A549 (cell line): ENCODE measurements around the gene RAMACL.

Experiments
- BHLHE40 ChIP-seq: IDR thresholded peaks from 2 replicates; pipeline ENCODE4 v1.6.1; 2012; ENCODE audit warnings: low read depth, low read length, inconsistent platforms
- CEBPB ChIP-seq, 2 experiments: fragments of >200 bp in 1 of 2; sonication (Bioruptor Twin) in 1 of 2; formaldehyde crosslinking in 1 of 2; IDR thresholded peaks; 2 replicates each; pipeline ENCODE4 v1.6.1; 2012 to 2016
- CHD2 ChIP-seq: fragments of 150-350 bp; IDR thresholded peaks from 2 replicates; pipeline ENCODE4 v1.6.1; 2014; ENCODE audit warnings: low read length; ENCODE audit not compliant: partially characterized antibody
- CTCF ChIP-seq: fragments of >200 bp; sonication (Bioruptor Twin); formaldehyde crosslinking; IDR thresholded peaks from 3 replicates; pipeline ENCODE4 v1.5.1; 2016
- EP300 ChIP-seq, 2 experiments: fragments of >200 bp; sonication (Bioruptor Twin); formaldehyde crosslinking; IDR thresholded peaks; 2 replicates in 1 of 2; 3 replicates in 1 of 2; pipeline ENCODE4 v1.6.1; 2016 to 2017
- FOSL2 ChIP-seq, 2 experiments: fragments of 450-650 bp in 1 of 2; fragments of >200 bp in 1 of 2; sonication (Bioruptor Twin) in 1 of 2; formaldehyde crosslinking; IDR thresholded peaks; 2 replicates each; pipeline versions ENCODE4 v1.5.0 to v1.6.1; 2016 to 2020; ENCODE audit warnings: mild to moderate bottlenecking in 1 of 2, moderate library complexity in 1 of 2
- HOXA7 ChIP-seq: fragments of 250-450 bp; sonication (Bioruptor Pico); IDR thresholded peaks from 2 replicates; pipeline ENCODE4 v1.5.0; 2020; ENCODE audit warnings: mild to moderate bottlenecking, moderate library complexity
- JUN ChIP-seq, 2 experiments: fragments of >200 bp; sonication (Bioruptor Twin); formaldehyde crosslinking; IDR thresholded peaks; 2 replicates in 1 of 2; 3 replicates in 1 of 2; pipeline ENCODE4 v1.6.1; 2016 to 2017
- KDM1A ChIP-seq: fragments of 200-600 bp; sonication (generic); IDR thresholded peaks from 2 replicates; pipeline ENCODE4 v1.6.1; 2016; ENCODE audit warnings: low read depth, mild to moderate bottlenecking
- MAX ChIP-seq: IDR thresholded peaks from 2 replicates; pipeline ENCODE4 v1.6.1; 2012
- PBX3 ChIP-seq: IDR thresholded peaks from 2 replicates; pipeline ENCODE4 v1.6.1; 2012
- POLR2A ChIP-seq: IDR thresholded peaks from 2 replicates; pipeline ENCODE4 v1.6.1; 2012; ENCODE audit warnings: mild to moderate bottlenecking, low read length
- RARB ChIP-seq: fragments of 250-450 bp; sonication (Bioruptor Pico); IDR thresholded peaks from 2 replicates; pipeline ENCODE4 v1.8.0; 2021; ENCODE audit warnings: mild to moderate bottlenecking, moderate library complexity
- TP53 ChIP-seq: fragments of 250-450 bp; sonication (Bioruptor Pico); IDR thresholded peaks from 2 replicates; pipeline ENCODE4 v1.5.0; 2021; ENCODE audit warnings: mild to moderate bottlenecking, moderate library complexity

GRCh38 chr6:166596776-166597507 is 10.5 kb upstream of the RAMACL start:
- TF ChIP-seq CTCF: no peak
- no peak for TF ChIP-seq EP300 (IDR thresholded peaks at IDR 0.05)
- TF ChIP-seq KDM1A: no peak
- no peak for TF ChIP-seq POLR2A
- TF ChIP-seq CHD2: no peak
- no peak for TF ChIP-seq FOSL2 (IDR thresholded peaks at IDR 0.05)
- no peak for TF ChIP-seq FOSL2 (CRISPR knock-in tag; IDR thresholded peaks at IDR 0.05)
- no peak for TF ChIP-seq CEBPB (IDR thresholded peaks at IDR 0.05)
- no peak for TF ChIP-seq PBX3
- TF ChIP-seq TP53 (CRISPR knock-in tag): no peak
- TF ChIP-seq RARB (CRISPR knock-in tag): no peak
- no peak for TF ChIP-seq HOXA7 (CRISPR knock-in tag)
- no peak for TF ChIP-seq BHLHE40
- TF ChIP-seq JUN (IDR thresholded peaks at IDR 0.05): no peak
- no peak for TF ChIP-seq MAX
